Measurements from ENCODE around the gene NF1. TPM values are rescaled to one million over a fixed set of nuclear protein-coding genes. Genes with fewer than 3 reads are reported as not detected.

NF1 gene
- total RNA-seq, 4 donors from 2014 or later = 15.6 to 48.4 (median 26.9) TPM

GRCh38 chr17:31128241-31128640 is 33.5 kb downstream of the NF1 start:
- H3K27me3 ChIP-seq = no peaks in the 10 kb centered on the region
- H3K27ac ChIP-seq = no peak overlapping the region
- no peak for DNase-seq
- no peak for TF ChIP-seq CTCF (IDR thresholded peaks at IDR 0.05)
- TF ChIP-seq POLR2A (IDR thresholded peaks at IDR 0.05) = no peak
- H3K9me3 ChIP-seq = no peaks in the 10 kb centered on the region
- no peak overlapping the region for H3K4me3 ChIP-seq
- no peaks in the 10 kb centered on the region for H3K36me3 ChIP-seq
- intact Hi-C loops (cut with DNase I) = no loop called here
- 74 to 81% methylated on average over 3 of the region's 3 CpGs for WGBS, 2 donors
- peaks cover 0 to 13% (median 5%) of the 10 kb centered on the region in 3 donors for H3K4me1 ChIP-seq

GRCh38 chr17:31130286-31131224 is 35.8 kb downstream of the NF1 start:
- intact Hi-C loops (cut with DNase I) = no loop called here

GRCh38 chr17:31131299-31131698 is 36.5 kb downstream of the NF1 start:
- no peak overlapping the region for H3K27ac ChIP-seq
- H3K4me1 ChIP-seq = peaks cover 0 to 13% (median 5%) of the 10 kb centered on the region in 3 donors
- 82 to 85% methylated on average over 3 of the region's 3 CpGs for WGBS, 2 donors
- TF ChIP-seq CTCF (IDR thresholded peaks at IDR 0.05) (no peak), POLR2A (IDR thresholded peaks at IDR 0.05) (no peak)
- H3K4me3 ChIP-seq = no peak overlapping the region
- no peaks in the 10 kb centered on the region for H3K27me3 ChIP-seq
- intact Hi-C loops (cut with DNase I) = no loop called here
- no peaks in the 10 kb centered on the region for H3K9me3 ChIP-seq
- no peak for DNase-seq
- peaks cover 0 to 2% (median 0%) of the 10 kb centered on the region in 3 donors for H3K36me3 ChIP-seq

More at GRCh38 chr17:31130286-31131224, 35.8 kb downstream of the NF1 start:
- Histone ChIP-seq H3K4me3 (no peak overlapping the region), H3K36me3 (no peaks in the 10 kb centered on the region), H3K4me1 (peaks cover 0 to 13% (median 5%) of the 10 kb centered on the region in 3 donors), H3K27me3 (no peaks in the 10 kb centered on the region), H3K27ac (no peak overlapping the region), H3K9me3 (no peaks in the 10 kb centered on the region)
- no peak for DNase-seq
- WGBS, 2 donors = 24 to 63% methylated on average over 7 to 10 of the region's 15 CpGs
- TF ChIP-seq POLR2A (IDR thresholded peaks at IDR 0.05) (no peak), CTCF (IDR thresholded peaks at IDR 0.05) (no peak)

- 88 to 93% methylated on average over 3 of the region's 3 CpGs for WGBS, 2 donors
- DNase-seq = no peak
- no peaks in the 10 kb centered on the region for H3K9me3 ChIP-seq
- intact Hi-C loops (cut with DNase I) = no loop called here
- H3K36me3 ChIP-seq = peaks cover 0 to 10% (median 0%) of the 10 kb centered on the region in 3 donors
- H3K4me3 ChIP-seq = no peak overlapping the region
- H3K27me3 ChIP-seq = no peaks in the 10 kb centered on the region
- TF ChIP-seq POLR2A (IDR thresholded peaks at IDR 0.05) = no peak
- no peak for TF ChIP-seq CTCF (IDR thresholded peaks at IDR 0.05)
- H3K4me1 ChIP-seq = peaks cover 0 to 13% (median 5%) of the 10 kb centered on the region in 3 donors
- no peak overlapping the region for H3K27ac ChIP-seq
Measured at GRCh38 chr17:31132977-31133376, 38.2 kb downstream of the NF1 start.

- TF ChIP-seq CTCF (IDR thresholded peaks at IDR 0.05) (no peak), POLR2A (IDR thresholded peaks at IDR 0.05) (no peak)
- Histone ChIP-seq H3K4me3 (no peak overlapping the region), H3K4me1 (peaks cover 0 to 13% (median 5%) of the 10 kb centered on the region in 3 donors), H3K27me3 (no peaks in the 10 kb centered on the region), H3K9me3 (no peaks in the 10 kb centered on the region), H3K36me3 (peaks cover 0 to 10% (median 0%) of the 10 kb centered on the region in 3 donors), H3K27ac (no peak overlapping the region)
- intact Hi-C loops (cut with DNase I) = no loop called here
- 77 to 86% methylated on average over 4 of the region's 4 CpGs for WGBS, 2 donors
- DNase-seq = no peak
Measured at GRCh38 chr17:31134576-31134975, 39.8 kb downstream of the NF1 start.
